ENCODE results near the gene ACSM2B. TPM values are rescaled to one million over a fixed set of nuclear protein-coding genes. Genes with fewer than 3 reads are reported as not detected.

ACSM2B gene
- total and polyA plus RNA-seq, 8 donors: 0.20 to 1.8 TPM; not detected in 6

GRCh38 chr16:20613481-20614185, 37.5 kb upstream of the ACSM2B start:
- H3K4me1 ChIP-seq: peaks cover 32 to 49% (median 36%) of the 10 kb centered on the region in 4 donors
- intact Hi-C loops (cut with DNase I; ENCODE audit: low total_unique reads): no loop called here
- no peak for DNase-seq
- H3K27ac ChIP-seq: peak overlapping the region in 4 of 5 donors; percentile 46 to 78 (median 75)
- H3K36me3 ChIP-seq: no peaks in the 10 kb centered on the region
- 73 to 93% (median 93%) methylated on average over 5 to 7 of the region's 7 CpGs for WGBS, 5 donors
- H3K4me3 ChIP-seq: peak overlapping the region in 2 of 4 donors; percentile 7 to 9
- no peaks in the 10 kb centered on the region for H3K9me3 ChIP-seq
- no peaks in the 10 kb centered on the region for H3K27me3 ChIP-seq
- TF ChIP-seq, protein P1, sequence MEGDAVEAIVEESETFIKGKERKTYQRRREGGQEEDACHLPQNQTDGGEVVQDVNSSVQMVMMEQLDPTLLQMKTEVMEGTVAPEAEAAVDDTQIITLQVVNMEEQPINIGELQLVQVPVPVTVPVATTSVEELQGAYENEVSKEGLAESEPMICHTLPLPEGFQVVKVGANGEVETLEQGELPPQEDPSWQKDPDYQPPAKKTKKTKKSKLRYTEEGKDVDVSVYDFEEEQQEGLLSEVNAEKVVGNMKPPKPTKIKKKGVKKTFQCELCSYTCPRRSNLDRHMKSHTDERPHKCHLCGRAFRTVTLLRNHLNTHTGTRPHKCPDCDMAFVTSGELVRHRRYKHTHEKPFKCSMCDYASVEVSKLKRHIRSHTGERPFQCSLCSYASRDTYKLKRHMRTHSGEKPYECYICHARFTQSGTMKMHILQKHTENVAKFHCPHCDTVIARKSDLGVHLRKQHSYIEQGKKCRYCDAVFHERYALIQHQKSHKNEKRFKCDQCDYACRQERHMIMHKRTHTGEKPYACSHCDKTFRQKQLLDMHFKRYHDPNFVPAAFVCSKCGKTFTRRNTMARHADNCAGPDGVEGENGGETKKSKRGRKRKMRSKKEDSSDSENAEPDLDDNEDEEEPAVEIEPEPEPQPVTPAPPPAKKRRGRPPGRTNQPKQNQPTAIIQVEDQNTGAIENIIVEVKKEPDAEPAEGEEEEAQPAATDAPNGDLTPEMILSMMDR (IDR thresholded peaks at IDR 0.05): no peak
- no peak for TF ChIP-seq POLR2A (IDR thresholded peaks at IDR 0.05)

GRCh38 chr16:20612551-20613480, 36.6 kb upstream of the ACSM2B start:
- Histone ChIP-seq H3K27me3 (no peaks in the 10 kb centered on the region), H3K27ac (peak overlapping the region in 4 of 5 donors; percentile 46 to 78 (median 75)), H3K4me3 (peak overlapping the region in 2 of 4 donors; percentile 7 to 9), H3K36me3 (no peaks in the 10 kb centered on the region), H3K4me1 (peaks cover 32 to 49% (median 36%) of the 10 kb centered on the region in 4 donors), H3K9me3 (no peaks in the 10 kb centered on the region)
- WGBS, 5 donors: 61 to 77% (median 71%) methylated on average over 7 to 9 of the region's 9 CpGs
- peak in 1 of 2 donors; percentile 56 for DNase-seq
- intact Hi-C loops (cut with DNase I; ENCODE audit: low total_unique reads): no loop called here
- TF ChIP-seq, protein P1 (IDR thresholded peaks at IDR 0.05): no peak
- TF ChIP-seq POLR2A (IDR thresholded peaks at IDR 0.05) (no peak), POLR2AphosphoS5 (IDR thresholded peaks at IDR 0.05) (peak in 1 of 3 donors; percentile 7), EP300 (IDR thresholded peaks at IDR 0.05) (no peak)

- Histone ChIP-seq H3K9me3 (no peaks in the 10 kb centered on the region), H3K4me3 (no peak overlapping the region), H3K36me3 (no peaks in the 10 kb centered on the region), H3K27ac (peak overlapping the region; percentile 0 to 78 (median 74)), H3K27me3 (no peaks in the 10 kb centered on the region), H3K4me1 (peaks cover 32 to 49% (median 36%) of the 10 kb centered on the region in 4 donors)
- peak; percentile 28 to 75 for DNase-seq
- intact Hi-C loops (cut with DNase I; ENCODE audit: low total_unique reads): no loop called here
- TF ChIP-seq POLR2AphosphoS5 (IDR thresholded peaks at IDR 0.05): no peak
- no peak for TF ChIP-seq EP300 (IDR thresholded peaks at IDR 0.05)
- no peak for TF ChIP-seq POLR2A (IDR thresholded peaks at IDR 0.05)
- TF ChIP-seq, protein P1 (IDR thresholded peaks at IDR 0.05): no peak
- WGBS, 5 donors: 42 to 66% (median 54%) methylated on average over 4 to 5 of the region's 5 CpGs
Observed at GRCh38 chr16:20611975-20612481, 35.9 kb upstream of the ACSM2B start.

DNA sequence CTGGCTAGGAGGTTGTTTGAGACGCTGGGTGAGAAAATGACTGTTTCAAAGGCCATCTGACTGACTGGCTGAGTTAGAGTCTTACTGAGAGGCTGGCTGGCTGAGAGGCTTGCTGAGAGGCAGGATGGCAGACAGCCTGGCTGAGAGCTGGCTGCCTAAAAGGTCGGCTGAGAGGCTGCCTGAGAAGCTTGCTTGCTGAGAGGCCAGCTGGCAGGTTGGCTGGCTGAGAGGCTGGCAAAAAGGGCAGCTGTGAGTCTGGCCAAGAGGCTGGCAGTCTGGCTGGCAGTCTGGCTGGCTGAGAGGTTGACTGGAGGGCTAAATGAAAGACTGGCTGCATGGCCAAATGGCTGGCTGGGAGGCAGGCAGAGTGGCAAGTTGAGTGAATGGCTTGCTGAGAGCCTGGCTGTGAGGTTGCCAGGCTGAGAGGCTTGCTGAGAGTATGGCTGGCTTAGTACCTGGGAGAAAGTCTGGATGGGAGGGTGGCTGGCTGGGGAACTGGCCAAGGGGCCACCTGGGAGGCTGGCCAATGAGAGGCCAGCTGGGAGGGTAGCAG, 35.3 kb upstream of the ACSM2B start:
- no peak for TF ChIP-seq EP300 (IDR thresholded peaks at IDR 0.05)
- TF ChIP-seq POLR2AphosphoS5 (IDR thresholded peaks at IDR 0.05): peak in 2 of 3 donors; percentile 17 to 45
- Histone ChIP-seq H3K9me3 (no peaks in the 10 kb centered on the region), H3K27ac (peak overlapping the region; percentile 46 to 78 (median 74)), H3K4me1 (peaks cover 32 to 49% (median 36%) of the 10 kb centered on the region in 4 donors), H3K4me3 (no peak overlapping the region), H3K27me3 (no peaks in the 10 kb centered on the region), H3K36me3 (no peaks in the 10 kb centered on the region)
- intact Hi-C loops (cut with DNase I; ENCODE audit: low total_unique reads): no loop called here
- peak in 1 of 2 donors; percentile 84 for DNase-seq
- WGBS, 5 donors: 15 to 40% (median 33%) methylated on average over 2 of the region's 2 CpGs

Measured in stomach (tissue), 9 donors.